H1 (cell line): Measurements from ENCODE around the gene MROH8. TPM values are rescaled to one million over a fixed set of nuclear protein-coding genes. Genes with fewer than 3 reads are reported as not detected.

Experiments used
- CTCF ChIA-PET: fragments of 300-600 bp; sonication (Branson Sonifier 250); formaldehyde crosslinking; loops from one replicate; lab custom pipeline; 2021; ENCODE audit not compliant: partially characterized antibody; lab: Charles Lee
- POLR2A ChIA-PET: fragments of 300-600 bp; sonication (Branson Sonifier 250); formaldehyde crosslinking; loops from one replicate; lab custom pipeline; 2021; ENCODE audit warnings: inconsistent platforms; ENCODE audit not compliant: partially characterized antibody; lab: Charles Lee
- DNase-seq, 2 experiments: peaks; one replicate each; pipeline versions ENCODE4 v3.0.0 to v3.0.0-alpha.2; 2010 to 2022; ENCODE audit warnings: low spot score in 2 of 2, low read depth in 1 of 2, mixed read lengths in 1 of 2
- FAIRE-seq: peaks from 2 replicates; lab custom pipeline; 2011; peaks lifted over from hg19 to GRCh38; lab: Jason Lieb, UNC
- H2AFZ ChIP-seq: 2 replicates; pipeline ENCODE4 v1.8.1; 2012; ENCODE audit warnings: low read length, inconsistent platforms
- H2AK5ac ChIP-seq: 2 replicates; pipeline ENCODE4 v1.6.1; 2013; ENCODE audit warnings: low read depth, low read length
- H2BK120ac ChIP-seq: replicated peaks from 2 replicates; pipeline ENCODE3; 2013; ENCODE audit warnings: low read depth, low read length, inconsistent platforms
- H2BK12ac ChIP-seq: 2 replicates; pipeline ENCODE4 v1.6.1; 2013; ENCODE audit warnings: low read depth, low read length
- H2BK15ac ChIP-seq: 2 replicates; pipeline ENCODE4 v1.6.1; 2013; ENCODE audit warnings: low read length
- H2BK20ac ChIP-seq: 2 replicates; pipeline ENCODE4 v1.6.1; 2013; ENCODE audit warnings: low read length
- H2BK5ac ChIP-seq: 2 replicates; pipeline ENCODE4 v1.6.1; 2013; ENCODE audit warnings: low read depth, low read length
- H3K14ac ChIP-seq: 2 replicates; pipeline ENCODE4 v1.6.1; 2013; ENCODE audit warnings: inconsistent platforms; ENCODE audit not compliant: insufficient read length
- H3K18ac ChIP-seq: 2 replicates; pipeline ENCODE4 v1.6.1; 2013; ENCODE audit warnings: low read length; ENCODE audit errors: extremely low read depth
- H3K23ac ChIP-seq: 2 replicates; pipeline ENCODE4 v1.6.1; 2013; ENCODE audit warnings: inconsistent platforms; ENCODE audit not compliant: insufficient read length
- H3K23me2 ChIP-seq: 2 replicates; pipeline ENCODE4 v1.6.1; 2013; ENCODE audit warnings: low read depth, low read length
- H3K27ac ChIP-seq: 2 replicates; pipeline ENCODE4 v1.6.1; 2011; ENCODE audit warnings: low read depth, low read length, inconsistent platforms
- H3K27me3 ChIP-seq, 4 experiments: replicated peaks in 1 of 4; 1 replicate in 1 of 4; 2 replicates in 3 of 4; pipeline versions ENCODE4 v1.6.1 to v1.8.1; 2011 to 2013; ENCODE audit warnings: low read length in 3 of 4, mild to moderate bottlenecking in 3 of 4, inconsistent platforms in 2 of 4, mixed read lengths in 2 of 4, moderate library complexity in 1 of 4; ENCODE audit not compliant: control insufficient read depth in 3 of 4, insufficient read depth in 3 of 4; ENCODE audit errors: extremely low read depth in 1 of 4
- H3K36me3 ChIP-seq, 4 experiments: 2 replicates each; pipeline versions ENCODE4 v1.6.1 to v1.8.1; 2011 to 2013; ENCODE audit warnings: mild to moderate bottlenecking in 4 of 4, low read length in 3 of 4, moderate library complexity in 2 of 4, control low read depth in 1 of 4, inconsistent platforms in 1 of 4; ENCODE audit not compliant: insufficient read depth in 4 of 4, control insufficient read depth in 2 of 4
- H3K4ac ChIP-seq: replicated peaks from 2 replicates; pipeline ENCODE3; 2013; ENCODE audit warnings: low read length, low read depth, mixed read lengths, inconsistent platforms; ENCODE audit not compliant: insufficient read length
- H3K4me1 ChIP-seq, 4 experiments: replicated peaks in 1 of 4; 1 replicate in 1 of 4; 2 replicates in 3 of 4; pipeline versions ENCODE4 v1.6.1 to v1.8.1; 2011 to 2013; ENCODE audit warnings: low read length in 3 of 4, inconsistent platforms in 2 of 4, mixed read lengths in 1 of 4; ENCODE audit not compliant: insufficient read depth in 4 of 4, control insufficient read depth in 3 of 4
- H3K4me2 ChIP-seq, 2 experiments: 2 replicates each; pipeline versions ENCODE4 v1.6.1 to v1.8.1; 2011 to 2013; ENCODE audit warnings: low read depth in 2 of 2, low read length in 2 of 2, control low read depth in 1 of 2, inconsistent platforms in 1 of 2, mild to moderate bottlenecking in 1 of 2; ENCODE audit not compliant: insufficient read depth in 1 of 2
- H3K4me3 ChIP-seq, 4 experiments: fragments of 200-600, 300-600 bp in 1 of 4; sonication (generic), shearing (Covaris generic), sonication (Bioruptor Twin) in 1 of 4; 2 replicates each; pipeline versions ENCODE4 v1.5.1 to v1.8.1; 2011 to 2016; ENCODE audit warnings: low read length in 4 of 4, low read depth in 3 of 4, control low read depth in 2 of 4, inconsistent platforms in 2 of 4, mild to moderate bottlenecking in 2 of 4, mixed read lengths in 1 of 4, moderate library complexity in 1 of 4; ENCODE audit not compliant: insufficient read depth in 2 of 4; ENCODE audit errors: extremely low read depth in 1 of 4
- H3K56ac ChIP-seq: replicated peaks from 2 replicates; pipeline ENCODE3; 2013; ENCODE audit warnings: low read depth, mild to moderate bottlenecking, mixed read lengths, low read length, inconsistent platforms; ENCODE audit not compliant: insufficient read length
- H3K79me1 ChIP-seq: 2 replicates; pipeline ENCODE4 v1.6.1; 2013; ENCODE audit warnings: low read depth, low read length, control low read depth
- H3K79me2 ChIP-seq, 2 experiments: 2 replicates each; pipeline versions ENCODE4 v1.6.1 to v1.8.1; 2012 to 2013; ENCODE audit warnings: low read length in 2 of 2, mild to moderate bottlenecking in 2 of 2, inconsistent platforms in 1 of 2; ENCODE audit not compliant: insufficient read depth in 2 of 2, control insufficient read depth in 1 of 2
- H3K9ac ChIP-seq, 4 experiments: replicated peaks in 1 of 4; 1 replicate in 1 of 4; 2 replicates in 3 of 4; pipeline versions ENCODE4 v1.6.1 to v1.8.1; 2011 to 2013; ENCODE audit warnings: low read depth in 3 of 4, low read length in 3 of 4, control low read depth in 2 of 4, mild to moderate bottlenecking in 2 of 4, moderate library complexity in 2 of 4, inconsistent platforms in 1 of 4; ENCODE audit errors: extremely low read depth in 1 of 4
- H3K9me3 ChIP-seq, 2 experiments: 2 replicates each; pipeline versions ENCODE4 v1.6.1 to v1.8.1; 2012 to 2013; ENCODE audit warnings: mild to moderate bottlenecking in 2 of 2, moderate library complexity in 2 of 2, control low read depth in 1 of 2, inconsistent platforms in 1 of 2, low read depth in 1 of 2, low read length in 1 of 2, mixed read lengths in 1 of 2; ENCODE audit not compliant: insufficient read depth in 2 of 2
- H4K20me1 ChIP-seq, 2 experiments: replicated peaks in 1 of 2; 2 replicates each; pipeline versions ENCODE3 to v1.8.1; 2011 to 2013; ENCODE audit warnings: inconsistent platforms in 2 of 2, low read length in 2 of 2, mild to moderate bottlenecking in 1 of 2; ENCODE audit not compliant: insufficient read depth in 2 of 2, control insufficient read depth in 1 of 2
- H4K5ac ChIP-seq: 2 replicates; pipeline ENCODE4 v1.6.1; 2013; ENCODE audit warnings: low read length, low read depth, mixed read lengths, inconsistent platforms; ENCODE audit not compliant: insufficient read length
- H4K8ac ChIP-seq: 2 replicates; pipeline ENCODE4 v1.8.0; 2013; ENCODE audit warnings: mild to moderate bottlenecking, moderate library complexity, low read length, inconsistent platforms; ENCODE audit not compliant: insufficient read depth; ENCODE audit errors: extremely low read depth
- H4K91ac ChIP-seq: replicated peaks from 2 replicates; pipeline ENCODE3; 2013; ENCODE audit warnings: low read length, mixed read lengths, inconsistent platforms; ENCODE audit not compliant: insufficient read length
- BRCA1 ChIP-seq: IDR thresholded peaks from 2 replicates; pipeline ENCODE4 v1.6.1; 2012; ENCODE audit warnings: low read depth, low read length, improper control_type of control experiment
- CHD1 ChIP-seq: IDR thresholded peaks from 2 replicates; pipeline ENCODE4 v1.6.1; 2012; ENCODE audit warnings: low read depth, low read length, improper control_type of control experiment
- GABPA ChIP-seq: IDR thresholded peaks from 2 replicates; pipeline ENCODE4 v1.6.1; 2011; ENCODE audit warnings: mild to moderate bottlenecking, low read length, moderate library complexity, borderline replicate concordance; ENCODE audit not compliant: insufficient read depth
- HDAC6 ChIP-seq: IDR thresholded peaks from one replicate; pipeline ENCODE4 v1.7.1; 2012; ENCODE audit warnings: low read depth, mild to moderate bottlenecking, inconsistent platforms, low read length, moderate library complexity
- SIN3A ChIP-seq, 2 experiments: IDR thresholded peaks in 1 of 2; conservative IDR thresholded peaks in 1 of 2; 2 replicates each; pipeline ENCODE4 v1.6.1; 2011 to 2012; ENCODE audit warnings: low read length in 2 of 2, improper control_type of control experiment in 1 of 2, low read depth in 1 of 2, mild to moderate bottlenecking in 1 of 2
- SP2 ChIP-seq: IDR thresholded peaks from 2 replicates; pipeline ENCODE4 v1.6.1; 2012; ENCODE audit warnings: mild to moderate bottlenecking, low read length, inconsistent platforms
- SRF ChIP-seq: IDR thresholded peaks from 2 replicates; pipeline ENCODE4 v1.6.1; 2011; ENCODE audit warnings: mild to moderate bottlenecking, low read depth, low read length, moderate library complexity
- USF2 ChIP-seq: IDR thresholded peaks from 2 replicates; pipeline ENCODE4 v1.6.1; 2011; ENCODE audit warnings: low read length, improper control_type of control experiment
- WGBS, 2 experiments: shearing (Covaris generic) in 1 of 2; methylation state at CpG; one replicate each; pipeline versions ENCODE4 v1.1.6 to v1.1.7; 2013 to 2015; ENCODE audit warnings: low lambda C conversion rate in 2 of 2, mixed read lengths in 2 of 2, inconsistent platforms in 1 of 2, low coverage in 1 of 2, missing lambda C conversion rate in 1 of 2; ENCODE audit not compliant: insufficient replicate concordance in 2 of 2, insufficient coverage in 1 of 2, insufficient read length in 1 of 2; ENCODE audit errors: extremely low coverage in 1 of 2, missing lambda C conversion rate in 1 of 2; 5-methylcytosine and 5-hydroxymethylcytosine counted together
- polyA plus RNA-seq, 7 experiments: library from polyadenylated mRNA; depleted of rRNA in 3 of 7; stranded (reverse) in 5 of 7; unstranded in 2 of 7; fragments of >200 nt in 5 of 7; fragments of 200-250 nt in 2 of 7; gene quantifications; 1 replicate in 5 of 7; 2 replicates in 1 of 7; 4 replicates in 1 of 7; pipeline versions ENCODE4 v1.2.1 to v1.2.3, GENCODE V29; 2011 to 2013; ENCODE audit warnings: missing spikeins in 2 of 7, mixed read lengths in 2 of 7
- total RNA-seq: library from RNA; stranded (reverse); fragmentation: NEBNext Ultra II Directional; extraction: Animal tissue kit (Norgen Biotek cat#: 25700); gene quantifications from 2 replicates; pipeline ENCODE4 v1.2.1, GENCODE V29; 2021

MROH8 gene
- total and polyA plus RNA-seq, 2 of the 8 experiments (the other 6 are each of a cell fraction or from before 2014, with no cell fraction given), result 0.50 to 0.86 TPM

- Histone ChIP-seq H3K27me3 (no peaks in the 10 kb centered on the region), H2BK5ac (no peak overlapping the region), H4K8ac (no peak overlapping the region), H2BK15ac (no peak overlapping the region), H2AK5ac (no peak overlapping the region), H3K4ac (no peak overlapping the region), H3K9me3 (no peaks in the 10 kb centered on the region), H4K5ac (no peak overlapping the region), H3K14ac (no peak overlapping the region), H4K91ac (no peak overlapping the region), H3K4me1 (no peaks in the 10 kb centered on the region), H3K79me1 (peaks cover 10% of the 10 kb centered on the region), H2BK12ac (no peak overlapping the region), H2AFZ (no peak overlapping the region), H3K4me3 (no peak overlapping the region), H3K23ac (no peak overlapping the region), H3K79me2 (peaks cover 11 to 87% of the 10 kb centered on the region in 2 experiments), H3K36me3 (peaks cover 17 to 60% (median 30%) of the 10 kb centered on the region in 4 experiments; a peak in 7 of 8 replicates), H3K9ac (no peak overlapping the region), H2BK120ac (no peak overlapping the region), H3K27ac (no peak overlapping the region), H3K18ac (no peak overlapping the region), H3K4me2 (no peak overlapping the region), H2BK20ac (no peak overlapping the region), H4K20me1 (peaks cover 14 to 18% of the 10 kb centered on the region in 2 experiments), H3K23me2 (no peaks in the 10 kb centered on the region), H3K56ac (no peak overlapping the region)
- CTCF ChIA-PET, result interaction anchor here (0.6 to 4.2 kb wide), 4 partner anchors 10 to 216 kb away, joined by 3 to 39 read pairs (median 5); partner anchors contain the start of genes MROH8 and RPN2
- DNase-seq (no peak), FAIRE-seq (no peak)
- TF ChIP-seq CHD1 (no peak), HDAC6 (no peak), SP2 (no peak), USF2 (no peak), SIN3A (conservative IDR thresholded peaks at IDR 0.05 in 1 of 2, IDR thresholded peaks at IDR 0.05 in 1 of 2; ENCODE audit: low read depth in 1 of 2, low read length in 2 of 2) (no peak), BRCA1 (no peak), GABPA (no peak), SRF (no peak)
- POLR2A ChIA-PET, result interaction anchor here (0.7 to 5.8 kb wide), 2 partner anchors 11 to 1996 kb away, joined by 3 to 57 read pairs; partner anchors contain the start of genes MROH8 and RPN2
- 79% methylated on average over 7 of the region's 7 CpGs; no CpG with 5 or more reads in 1 of the 2 experiments for WGBS, 2 experiments
Observed at GRCh38 chr20:37188787-37189186, 9.4 kb upstream of the MROH8 start.
